H1 (cell line): ENCODE results near the gene SLC35D2.

Experiments
- CTCF ChIP-seq, 3 experiments: IDR thresholded peaks; 1 replicate in 2 of 3; 2 replicates in 1 of 3; pipeline versions ENCODE4 v1.5.1 to v1.6.1; 2011; ENCODE audit warnings: low read length in 3 of 3, mild to moderate bottlenecking in 3 of 3, inconsistent platforms in 2 of 3, low read depth in 1 of 3, moderate library complexity in 1 of 3; ENCODE audit not compliant: insufficient read depth in 1 of 3; ENCODE audit errors: control extremely low read depth in 1 of 3
- EP300 ChIP-seq, 2 experiments: IDR thresholded peaks; 1 replicate in 1 of 2; 2 replicates in 1 of 2; pipeline ENCODE4 v1.6.1; 2011 to 2012; ENCODE audit warnings: low read depth in 2 of 2, low read length in 2 of 2, mild to moderate bottlenecking in 2 of 2, borderline replicate concordance in 1 of 2, inconsistent platforms in 1 of 2, moderate library complexity in 1 of 2
- EZH2 ChIP-seq: fragments of 200-600 bp; sonication (generic); IDR thresholded peaks from 2 replicates; pipeline ENCODE4 v1.7.1; 2012; ENCODE audit warnings: low read depth, mild to moderate bottlenecking, moderate library complexity, low read length, inconsistent platforms; ENCODE audit not compliant: severe bottlenecking
- POLR2AphosphoS5 ChIP-seq: IDR thresholded peaks from 2 replicates; pipeline ENCODE4 v1.6.1; 2011; ENCODE audit warnings: low read depth, low read length
- SIX5 ChIP-seq: IDR thresholded peaks from 2 replicates; pipeline ENCODE4 v1.6.1; 2011; ENCODE audit warnings: mild to moderate bottlenecking, low read depth, low read length
- SP1 ChIP-seq: IDR thresholded peaks from 2 replicates; pipeline ENCODE4 v1.6.1; 2011; ENCODE audit warnings: low read depth, low read length
- SP4 ChIP-seq: IDR thresholded peaks from 2 replicates; pipeline ENCODE4 v1.6.1; 2012; ENCODE audit warnings: low read length, inconsistent platforms
- TF ChIP-seq, protein P1 (sequence below): IDR thresholded peaks from 2 replicates; pipeline ENCODE4 v1.6.1; 2012; ENCODE audit warnings: low read length, inconsistent platforms

DNA sequence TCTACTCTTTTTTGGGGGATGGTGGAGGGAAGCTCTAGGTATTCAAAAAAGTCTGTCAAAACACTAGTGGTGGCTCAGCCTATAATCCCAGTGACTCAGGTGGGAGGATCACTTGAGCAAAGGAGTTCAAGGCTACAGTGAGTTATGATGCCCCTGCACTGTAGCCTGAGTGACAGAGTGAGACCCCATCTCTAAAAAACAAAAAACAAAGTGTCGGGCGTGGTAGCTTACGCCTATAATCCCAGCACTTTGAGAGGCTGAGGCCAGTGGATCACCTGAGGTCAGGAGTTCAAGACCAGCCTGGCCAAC lies 15.8 kb upstream of the SLC35D2 start:
- no peak for TF ChIP-seq SP4
- no peak for TF ChIP-seq POLR2AphosphoS5
- no peak for TF ChIP-seq EZH2
- TF ChIP-seq, protein P1, sequence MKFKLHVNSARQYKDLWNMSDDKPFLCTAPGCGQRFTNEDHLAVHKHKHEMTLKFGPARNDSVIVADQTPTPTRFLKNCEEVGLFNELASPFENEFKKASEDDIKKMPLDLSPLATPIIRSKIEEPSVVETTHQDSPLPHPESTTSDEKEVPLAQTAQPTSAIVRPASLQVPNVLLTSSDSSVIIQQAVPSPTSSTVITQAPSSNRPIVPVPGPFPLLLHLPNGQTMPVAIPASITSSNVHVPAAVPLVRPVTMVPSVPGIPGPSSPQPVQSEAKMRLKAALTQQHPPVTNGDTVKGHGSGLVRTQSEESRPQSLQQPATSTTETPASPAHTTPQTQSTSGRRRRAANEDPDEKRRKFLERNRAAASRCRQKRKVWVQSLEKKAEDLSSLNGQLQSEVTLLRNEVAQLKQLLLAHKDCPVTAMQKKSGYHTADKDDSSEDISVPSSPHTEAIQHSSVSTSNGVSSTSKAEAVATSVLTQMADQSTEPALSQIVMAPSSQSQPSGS = no peak
- TF ChIP-seq SIX5 = no peak
- no peak for TF ChIP-seq CTCF (IDR thresholded peaks at IDR 0.05; ENCODE audit: control extremely low read depth in 1 of 3, insufficient read depth in 1 of 3, low read depth in 1 of 3, low read length in 3 of 3)
- TF ChIP-seq SP1 = no peak
- TF ChIP-seq EP300 (IDR thresholded peaks at IDR 0.05; ENCODE audit: borderline replicate concordance in 1 of 2, low read depth in 2 of 2, low read length in 2 of 2) = no peak
